ENCODE measurements around the gene ARMC2.

Gene ARMC2

DNA sequence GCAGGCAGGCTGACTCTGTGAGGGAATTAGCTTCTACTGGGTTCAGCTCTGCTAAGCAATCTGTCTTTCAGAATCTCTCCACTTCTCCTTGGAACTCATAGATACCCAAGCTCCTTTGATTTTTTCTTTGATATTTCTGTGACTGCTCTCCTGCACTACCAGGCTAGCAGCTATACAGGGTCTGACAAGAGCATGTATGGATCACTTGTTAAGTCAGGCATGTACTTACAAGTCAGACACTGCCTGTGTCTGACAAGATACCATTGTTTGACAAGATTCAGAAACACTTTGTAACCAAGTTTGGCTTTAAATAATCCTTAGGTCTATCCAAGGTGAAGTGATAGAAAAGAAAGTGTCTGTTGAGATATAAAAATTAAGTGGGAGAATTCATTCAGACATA lies 167.0 kb downstream of the ARMC2 start:
- DNase-seq (ENCODE audit: low spot score) = no peak

- no peak for DNase-seq (ENCODE audit: low spot score)
These were observed 171.7 kb downstream of the ARMC2 start for GRCh38 chr6:109019911-109020310.

DNA sequence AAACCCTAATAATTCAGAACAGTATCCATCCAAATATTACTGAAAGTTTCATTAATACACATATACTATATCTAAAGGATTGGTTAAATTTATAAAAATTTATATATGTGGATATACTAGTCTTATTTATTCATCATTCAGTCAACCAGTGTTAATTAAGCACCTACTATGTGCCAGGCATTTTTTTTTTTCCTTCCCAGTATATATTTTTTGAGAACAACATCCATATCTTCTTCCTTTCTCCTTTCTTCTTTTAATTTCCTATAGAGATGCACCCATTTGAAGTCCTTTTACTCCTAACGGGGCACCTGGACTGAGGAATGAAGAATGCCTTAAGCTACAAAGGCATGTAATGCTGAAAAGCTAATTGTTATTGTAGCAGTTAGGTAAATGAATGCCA lies 173.6 kb downstream of the ARMC2 start:
- no peak for DNase-seq (ENCODE audit: low spot score)

GRCh38 chr6:109023356-109023925 lies 175.2 kb downstream of the ARMC2 start:
- no peak for DNase-seq (ENCODE audit: low spot score)
